Hepatic stellate cell (primary cell): Measurements from ENCODE around the gene OR5K4.
"Not testable (repeated sequence)": the region's sequence is repeated elsewhere in the genome, so short reads cannot be mapped to it uniquely, and the experiment has no call there.

Experiments
- DNase-seq: peaks from one replicate; pipeline ENCODE4 v3.0.0; 2011; ENCODE audit warnings: low spot score

The OR5K4 gene

DNA sequence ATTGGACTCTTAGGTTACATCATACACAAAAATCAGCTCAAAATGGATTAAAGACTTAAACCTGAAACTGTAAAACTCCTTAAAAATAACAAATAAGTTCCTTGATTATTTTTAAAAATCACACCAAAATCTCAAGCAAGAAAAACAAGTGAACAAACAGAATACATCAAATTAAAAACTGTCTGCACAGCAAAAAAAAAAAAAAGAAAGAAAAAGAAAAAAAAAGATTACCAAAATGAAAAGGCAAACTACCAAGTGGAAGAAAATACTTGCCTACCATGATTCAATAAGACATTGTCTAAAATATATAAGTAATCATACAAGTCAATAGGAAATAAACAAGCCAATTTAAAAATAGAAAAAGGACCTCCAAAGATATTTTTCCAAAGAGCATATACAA is 17.5 kb downstream of the OR5K4 start:
- no peak for DNase-seq

GRCh38 chr3:98371853-98372252 is 18.2 kb downstream of the OR5K4 start:
- no peak for DNase-seq

DNA sequence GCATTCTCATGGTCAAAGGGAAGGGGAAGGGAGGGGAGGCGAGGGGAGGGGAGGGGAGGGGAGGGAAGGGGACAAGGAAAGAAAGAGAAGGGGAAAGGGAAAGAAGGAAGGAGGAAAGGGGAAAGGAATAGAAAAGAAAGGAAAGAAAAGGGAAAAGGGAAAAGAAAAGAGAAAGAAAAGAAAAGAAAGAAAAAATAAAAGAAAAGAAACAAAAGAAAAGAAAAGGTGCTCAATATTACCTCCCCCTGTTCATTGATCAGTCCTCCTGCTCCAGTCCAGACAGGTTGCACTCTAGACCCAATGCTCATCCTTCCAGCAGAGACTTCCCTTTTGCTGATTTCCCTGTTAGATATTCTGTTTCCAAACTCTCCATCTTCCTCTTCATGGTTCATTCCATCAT is 18.8 kb downstream of the OR5K4 start:
- no peak for DNase-seq

DNA sequence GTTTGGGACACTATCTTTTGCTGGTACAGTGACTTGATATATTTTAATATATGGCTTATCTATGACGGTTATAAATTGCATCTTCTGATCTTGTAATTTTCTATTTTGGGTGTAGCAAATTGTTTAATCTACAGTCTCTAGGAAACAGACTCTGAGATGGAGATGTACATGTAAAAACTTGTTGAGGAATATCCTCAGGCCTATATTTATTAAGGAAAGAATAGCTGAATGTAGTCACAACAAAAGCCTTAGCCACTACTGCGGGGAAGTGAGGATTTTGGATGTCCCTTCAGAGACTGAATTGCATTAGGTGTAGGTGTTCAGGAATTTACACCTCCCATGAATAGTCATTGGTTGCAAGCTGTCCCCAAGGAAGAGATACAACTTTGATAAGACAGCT is 23.0 kb downstream of the OR5K4 start:
- no peak for DNase-seq

- DNase-seq, result no peak
These were observed 34.5 kb downstream of the OR5K4 start for GRCh38 chr3:98388147-98388546.

DNA sequence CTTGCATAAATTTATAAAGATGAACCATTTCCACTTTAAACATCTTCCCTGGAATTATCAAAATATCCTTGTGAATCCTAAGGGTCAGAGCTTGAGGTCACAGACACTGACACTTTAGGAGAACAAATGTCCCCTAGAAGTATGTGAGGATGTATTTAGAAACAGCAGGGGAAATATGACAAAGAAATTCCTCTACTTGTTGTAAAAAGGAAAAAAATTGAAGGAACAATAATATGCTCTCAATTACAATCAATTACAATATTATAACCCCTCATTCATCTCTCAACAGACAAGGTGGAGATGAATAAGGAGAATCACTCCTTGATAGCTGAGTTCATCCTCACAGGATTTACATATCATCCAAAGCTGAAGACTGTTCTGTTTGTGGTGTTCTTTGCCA is 36.7 kb downstream of the OR5K4 start, which contains the start of gene OR5K3:
Gene OR5K3, plus strand, starts transcription at position 301 of the 400 bp plus-strand sequence. Its CDS starts 0 bp downstream, at position 301.
- no peak for DNase-seq

- no peak for DNase-seq
These were observed 41.4 kb downstream of the OR5K4 start for GRCh38 chr3:98395101-98395500.

- DNase-seq, result not testable (repeated sequence)
These were observed 42.8 kb downstream of the OR5K4 start for GRCh38 chr3:98396482-98396881.

- DNase-seq, result no peak
These were observed 44.9 kb downstream of the OR5K4 start for GRCh38 chr3:98398513-98398912.

DNA sequence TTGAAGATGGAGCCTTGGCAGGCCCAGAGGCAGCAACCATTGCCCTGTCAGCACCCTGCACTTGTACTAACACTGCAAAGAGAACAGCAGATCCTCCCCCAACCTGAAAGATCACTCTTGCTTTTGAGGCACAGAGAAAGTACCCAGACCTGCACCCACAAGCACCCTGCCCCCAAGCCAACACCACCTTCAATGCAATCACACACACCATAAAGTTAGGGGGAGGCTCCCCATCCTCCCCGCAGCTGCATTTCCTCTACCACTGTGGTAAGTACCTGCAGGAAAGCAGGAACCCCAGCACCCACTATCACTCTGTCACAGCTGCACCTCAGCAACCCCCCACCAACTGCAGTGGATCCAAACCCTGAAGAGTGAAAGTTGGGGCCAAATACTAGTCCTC is 48.9 kb downstream of the OR5K4 start:
- DNase-seq, result no peak

- DNase-seq, result no peak
These were observed 50.4 kb downstream of the OR5K4 start for GRCh38 chr3:98404010-98404409.
